HL-60 (cell line): ENCODE data around the gene SEPTIN2.

Source experiments
- CTCF ChIP-seq: IDR thresholded peaks from one replicate; pipeline ENCODE4 v1.5.1; 2011; ENCODE audit warnings: low read length, control low read depth, inconsistent platforms; ENCODE audit not compliant: insufficient read depth
- GABPA ChIP-seq: IDR thresholded peaks from 2 replicates; pipeline ENCODE4 v1.6.1; 2012; ENCODE audit warnings: low read depth
- POLR2AphosphoS5 ChIP-seq: IDR thresholded peaks from 2 replicates; pipeline ENCODE4 v1.6.1; 2012; ENCODE audit warnings: low read depth

GRCh38 chr2:241389697-241390096 lies 74.0 kb downstream of the SEPTIN2 start:
- TF ChIP-seq CTCF (no peak), GABPA (no peak), POLR2AphosphoS5 (no peak)
